HepG2 (cell line): ENCODE results near the gene SPRN. TPM values are rescaled to one million over a fixed set of nuclear protein-coding genes. Genes with fewer than 3 reads are reported as not detected.

Source experiments
- ATAC-seq: fragments of 200-7000 bp; cut with Tn5 transposase; 3 replicates; pipeline ENCODE4 v1.9.1; 2020; ENCODE audit warnings: mild to moderate bottlenecking, moderate library complexity
- BruUV-seq: library from RNA; stranded (reverse); fragments of 400-500 nt; replicated peaks from 2 replicates; lab custom pipeline; 2021; lab: Mats Ljungman, UMichigan
- CTCF ChIA-PET: fragments of 300-600 bp; formaldehyde crosslinking; extraction: SDS; loops from one replicate; lab custom pipeline; 2021; ENCODE audit warnings: low total read pairs, inconsistent platforms, low intra/inter-chr PET ratio; lab: Yijun Ruan, JAX
- POLR2A ChIA-PET: fragments of 350-600 bp; sonication (Branson Sonifier 250); formaldehyde crosslinking; loops from one replicate; lab custom pipeline; 2020; ENCODE audit warnings: antibody characterized with exemption, inconsistent platforms; lab: Yijun Ruan, JAX
- DNase-seq: peaks from one replicate; pipeline ENCODE4 v3.0.0-alpha.2; 2015; ENCODE audit warnings: low spot score
- FAIRE-seq: peaks from 3 replicates; lab custom pipeline; 2011; peaks lifted over from hg19 to GRCh38; lab: Jason Lieb, UNC
- H2AFZ ChIP-seq: one replicate; pipeline ENCODE4 v1.6.1; 2011; ENCODE audit warnings: low read length, inconsistent platforms
- H3K27ac ChIP-seq: fragments of 300-600 bp; 3 replicates; pipeline ENCODE4 v1.8.0; 2011; ENCODE audit warnings: mixed run types, mild to moderate bottlenecking, mixed read lengths, low read length, inconsistent platforms; ENCODE audit not compliant: insufficient read depth; ENCODE audit errors: extremely low read length
- H3K27me3 ChIP-seq, 2 experiments: fragments of 200-600 bp in 1 of 2; 2 replicates in 1 of 2; 3 replicates in 1 of 2; pipeline versions ENCODE4 v1.6.0 to v1.8.0; 2011; ENCODE audit warnings: low read length in 2 of 2, mild to moderate bottlenecking in 2 of 2, moderate library complexity in 2 of 2, inconsistent platforms in 1 of 2; ENCODE audit not compliant: insufficient read depth in 2 of 2, control insufficient read depth in 1 of 2
- H3K36me3 ChIP-seq, 2 experiments: fragments of 200-600 bp in 1 of 2; replicated peaks in 1 of 2; 2 replicates in 1 of 2; 3 replicates in 1 of 2; pipeline versions ENCODE4 v1.5.1 to v1.8.0; 2011; ENCODE audit warnings: low read length in 2 of 2, inconsistent platforms in 1 of 2; ENCODE audit not compliant: insufficient read depth in 2 of 2, control insufficient read depth in 1 of 2
- H3K4me1 ChIP-seq: 2 replicates; pipeline ENCODE4 v1.5.1; 2012; ENCODE audit warnings: low read length, inconsistent platforms; ENCODE audit not compliant: insufficient read depth
- H3K4me2 ChIP-seq: 2 replicates; pipeline ENCODE4 v1.6.0; 2011; ENCODE audit warnings: low read depth, low read length, inconsistent platforms
- H3K4me3 ChIP-seq, 3 experiments: fragments of 200-600 bp in 1 of 3; sonication (generic), shearing (Covaris generic) in 1 of 3; replicated peaks in 1 of 3; 2 replicates each; pipeline ENCODE4 v1.5.1; 2011 to 2016; ENCODE audit warnings: low read length in 3 of 3, inconsistent platforms in 2 of 3, low read depth in 2 of 3, mild to moderate bottlenecking in 2 of 3, control low read depth in 1 of 3, mixed read lengths in 1 of 3; ENCODE audit not compliant: insufficient read depth in 1 of 3
- H3K79me2 ChIP-seq: one replicate; pipeline ENCODE4 v1.6.1; 2011; ENCODE audit warnings: low read length, inconsistent platforms; ENCODE audit not compliant: insufficient read depth
- H3K9ac ChIP-seq: 2 replicates; pipeline ENCODE4 v1.6.0; 2011; ENCODE audit warnings: mild to moderate bottlenecking, low read depth, low read length, inconsistent platforms; ENCODE audit not compliant: insufficient read depth
- H3K9me3 ChIP-seq: 2 replicates; pipeline ENCODE4 v1.5.1; 2012; ENCODE audit warnings: mild to moderate bottlenecking, low read length
- H4K20me1 ChIP-seq: 2 replicates; pipeline ENCODE4 v1.6.0; 2011; ENCODE audit warnings: inconsistent platforms, mild to moderate bottlenecking, low read length, moderate library complexity; ENCODE audit not compliant: insufficient read depth
- HNF4G ChIP-seq, 2 experiments: sonication (generic) in 1 of 2; formaldehyde crosslinking in 1 of 2; IDR thresholded peaks; 2 replicates each; pipeline versions ENCODE4 v1.4.0 to v1.6.1; 2011 to 2020; ENCODE audit warnings: borderline replicate concordance in 2 of 2, low read depth in 2 of 2, mild to moderate bottlenecking in 2 of 2, low read length in 1 of 2, missing genetic modification reagents in 1 of 2, moderate library complexity in 1 of 2
- KDM5A ChIP-seq: fragments of 200-600 bp; sonication (generic); IDR thresholded peaks from 2 replicates; pipeline ENCODE4 v1.7.0; 2018; ENCODE audit warnings: antibody characterized with exemption, mild to moderate bottlenecking, low read length, borderline replicate concordance
- MEIS2 ChIP-seq: sonication (generic); formaldehyde crosslinking; IDR thresholded peaks from 2 replicates; pipeline ENCODE4 v1.9.0; 2021; ENCODE audit warnings: mild to moderate bottlenecking, missing genetic modification reagents
- MTF2 ChIP-seq: sonication (generic); formaldehyde crosslinking; IDR thresholded peaks from 2 replicates; pipeline ENCODE4 v1.5.0; 2020; ENCODE audit warnings: missing genetic modification reagents, borderline replicate concordance
- POLR2AphosphoS2 ChIP-seq: IDR thresholded peaks from 2 replicates; pipeline ENCODE4 v1.6.1; 2011; ENCODE audit warnings: low read depth, low read length, improper control_type of control experiment
- POLR2G ChIP-seq: fragments of 200-400 bp; formaldehyde crosslinking; IDR thresholded peaks from 2 replicates; pipeline ENCODE4 v1.6.1; 2018; ENCODE audit warnings: mild to moderate bottlenecking, low read depth, low read length, moderate library complexity
- PRPF4 ChIP-seq: fragments of 200-400 bp; formaldehyde crosslinking; IDR thresholded peaks from 2 replicates; pipeline ENCODE4 v1.6.1; 2016; ENCODE audit warnings: low read length, low read depth; ENCODE audit not compliant: poor library complexity, severe bottlenecking
- SNAPC2 ChIP-seq: sonication (generic); formaldehyde crosslinking; IDR thresholded peaks from 2 replicates; pipeline ENCODE4 v1.8.1; 2022; ENCODE audit warnings: mild to moderate bottlenecking, missing genetic modification reagents
- TIGD3 ChIP-seq: sonication (generic); formaldehyde crosslinking; IDR thresholded peaks from 2 replicates; pipeline ENCODE4 v1.5.1; 2020; ENCODE audit warnings: mild to moderate bottlenecking, missing genetic modification reagents, borderline replicate concordance
- TOPORS ChIP-seq: sonication (generic); formaldehyde crosslinking; IDR thresholded peaks from 2 replicates; pipeline ENCODE4 v1.8.0; 2023; ENCODE audit warnings: mild to moderate bottlenecking, missing genetic modification reagents
- ZFP41 ChIP-seq: sonication (generic); formaldehyde crosslinking; IDR thresholded peaks from 2 replicates; pipeline ENCODE4 v1.4.0; 2020; ENCODE audit warnings: mild to moderate bottlenecking, missing genetic modification reagents, borderline replicate concordance
- ZNF513 ChIP-seq: sonication (generic); formaldehyde crosslinking; conservative IDR thresholded peaks from 2 replicates; pipeline ENCODE4 v1.5.0; 2020; ENCODE audit warnings: missing genetic modification reagents
- ZNF570 ChIP-seq: sonication (generic); formaldehyde crosslinking; IDR thresholded peaks from 2 replicates; pipeline ENCODE4 v1.4.0; 2020; ENCODE audit warnings: mild to moderate bottlenecking, missing genetic modification reagents, borderline replicate concordance
- WGBS: methylation state at CpG from one replicate; pipeline ENCODE4 v1.1.6; 2017; ENCODE audit warnings: low lambda C conversion rate; 5-methylcytosine and 5-hydroxymethylcytosine counted together
- in situ Hi-C: cut with HindIII; loops from 2 replicates; pipeline ENCODE4 v1.10.0; 2017; ENCODE audit warnings: low pct_unique_long_range_greater_than_20kb; ENCODE audit not compliant: extremely low pct_ligation_motif_present
- intact Hi-C: fragments of 100-400 bp; cut with micrococcal nuclease; formaldehyde crosslinking; loops from one replicate; pipeline ENCODE4 v1.10.0; 2022; ENCODE audit not compliant: unreplicated experiment
- polyA plus RNA-seq, 8 experiments: library from polyadenylated mRNA; depleted of rRNA in 3 of 8; stranded (reverse) in 7 of 8; unstranded in 1 of 8; fragments of >200 nt; fragmentation: Illumina TruSeq in 4 of 8; extraction: Trizol in 4 of 8; gene quantifications; 2 replicates each; pipeline versions ENCODE4 v1.2.1 to v1.2.3, GENCODE V29; 2011 to 2016; ENCODE audit warnings: low read depth in 4 of 8, missing spikeins in 1 of 8, mixed read lengths in 1 of 8; ENCODE audit not compliant: insufficient read depth in 1 of 8
- total RNA-seq, 5 experiments: library from RNA; depleted of rRNA; stranded (reverse); fragments of >200 nt; fragmentation: Illumina TruSeq; extraction: Trizol; gene quantifications; 2 replicates each; pipeline ENCODE4 v1.2.3, GENCODE V29; 2016; ENCODE audit warnings: low read depth in 1 of 5
- TF ChIP-seq, protein P1 (sequence below): sonication (generic); formaldehyde crosslinking; IDR thresholded peaks from 2 replicates; pipeline ENCODE4 v1.4.0; 2020; ENCODE audit warnings: missing genetic modification reagents, borderline replicate concordance

SPRN gene
- total and polyA plus RNA-seq, 2 of the 13 experiments (the other 11 are each of a cell fraction or from before 2014, with no cell fraction given) = not detected

GRCh38 chr10:133455196-133455595 lies 30.8 kb upstream of the SPRN start (continued):
- no peak for TF ChIP-seq ZNF513

DNA sequence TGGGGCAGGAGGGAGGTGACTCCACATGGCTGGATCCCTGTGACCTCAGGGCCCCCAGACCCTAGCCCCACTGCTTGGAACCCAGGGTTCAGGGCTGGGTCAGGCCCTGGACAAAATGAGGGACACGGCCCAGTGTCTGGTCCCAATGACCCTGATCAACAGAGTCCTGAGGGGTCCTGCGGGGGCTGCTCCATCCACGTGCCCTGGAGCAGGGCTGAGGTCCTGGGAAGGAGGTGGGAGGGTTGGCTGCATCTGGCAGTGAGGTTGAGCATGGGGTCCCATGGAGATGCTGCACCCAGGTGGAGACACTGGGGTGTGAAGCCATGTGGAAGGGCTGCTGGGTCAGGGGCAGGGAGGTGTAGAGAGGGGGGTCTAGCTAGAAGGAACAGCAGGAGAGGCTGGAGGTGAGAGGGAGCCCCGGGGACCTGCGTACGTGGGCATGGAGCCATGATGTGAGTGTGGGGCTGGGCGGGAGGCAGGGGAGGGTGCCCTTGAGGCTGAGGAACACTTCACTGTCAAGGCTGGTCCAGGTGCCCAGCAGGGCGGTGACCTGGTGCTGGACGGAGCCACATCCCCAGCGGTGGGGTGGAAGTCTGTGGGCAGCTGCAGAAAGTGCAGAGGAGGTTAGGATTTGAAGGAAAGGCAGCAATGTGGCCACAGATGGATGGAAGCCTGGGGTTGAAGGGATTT lies 29.9 kb upstream of the SPRN start:
- no peaks in the 10 kb centered on the region for H3K36me3 ChIP-seq
- POLR2A ChIA-PET = no interaction called here
- in situ Hi-C loops = no loop called here
- CTCF ChIA-PET = no interaction called here
- no peak overlapping the region for H3K9ac ChIP-seq
- 41% methylated on average over 9 of the region's 10 CpGs for WGBS
- H3K79me2 ChIP-seq = no peaks in the 10 kb centered on the region
- H3K27ac ChIP-seq = no peak overlapping the region
- no peak for DNase-seq
- no TSS peak for BruUV-seq
- no peak overlapping the region for H3K4me2 ChIP-seq
- H4K20me1 ChIP-seq = no peaks in the 10 kb centered on the region
- no peaks in the 10 kb centered on the region for H3K9me3 ChIP-seq
- ATAC-seq = no peak
- no peak for FAIRE-seq
- no peak overlapping the region for H2AFZ ChIP-seq
- intact Hi-C loops = no loop called here
- H3K4me3 ChIP-seq = no peak overlapping the region
- H3K4me1 ChIP-seq = no peaks in the 10 kb centered on the region
- no peaks in the 10 kb centered on the region for H3K27me3 ChIP-seq
- TF ChIP-seq POLR2G = no peak
- TF ChIP-seq MEIS2 (CRISPR knock-in tag) = no peak
- no peak for TF ChIP-seq TIGD3 (CRISPR knock-in tag)
- TF ChIP-seq KDM5A = no peak
- no peak for TF ChIP-seq TOPORS (CRISPR knock-in tag)
- TF ChIP-seq ZFP41 (CRISPR knock-in tag) = no peak
- TF ChIP-seq SNAPC2 = no peak
- no peak for TF ChIP-seq MTF2
- no peak for TF ChIP-seq HNF4G (IDR thresholded peaks at IDR 0.05; ENCODE audit: borderline replicate concordance, low read depth, low read length)
- TF ChIP-seq HNF4G (CRISPR knock-in tag; IDR thresholded peaks at IDR 0.05; ENCODE audit: borderline replicate concordance, low read depth) = no peak
- TF ChIP-seq, protein P1, sequence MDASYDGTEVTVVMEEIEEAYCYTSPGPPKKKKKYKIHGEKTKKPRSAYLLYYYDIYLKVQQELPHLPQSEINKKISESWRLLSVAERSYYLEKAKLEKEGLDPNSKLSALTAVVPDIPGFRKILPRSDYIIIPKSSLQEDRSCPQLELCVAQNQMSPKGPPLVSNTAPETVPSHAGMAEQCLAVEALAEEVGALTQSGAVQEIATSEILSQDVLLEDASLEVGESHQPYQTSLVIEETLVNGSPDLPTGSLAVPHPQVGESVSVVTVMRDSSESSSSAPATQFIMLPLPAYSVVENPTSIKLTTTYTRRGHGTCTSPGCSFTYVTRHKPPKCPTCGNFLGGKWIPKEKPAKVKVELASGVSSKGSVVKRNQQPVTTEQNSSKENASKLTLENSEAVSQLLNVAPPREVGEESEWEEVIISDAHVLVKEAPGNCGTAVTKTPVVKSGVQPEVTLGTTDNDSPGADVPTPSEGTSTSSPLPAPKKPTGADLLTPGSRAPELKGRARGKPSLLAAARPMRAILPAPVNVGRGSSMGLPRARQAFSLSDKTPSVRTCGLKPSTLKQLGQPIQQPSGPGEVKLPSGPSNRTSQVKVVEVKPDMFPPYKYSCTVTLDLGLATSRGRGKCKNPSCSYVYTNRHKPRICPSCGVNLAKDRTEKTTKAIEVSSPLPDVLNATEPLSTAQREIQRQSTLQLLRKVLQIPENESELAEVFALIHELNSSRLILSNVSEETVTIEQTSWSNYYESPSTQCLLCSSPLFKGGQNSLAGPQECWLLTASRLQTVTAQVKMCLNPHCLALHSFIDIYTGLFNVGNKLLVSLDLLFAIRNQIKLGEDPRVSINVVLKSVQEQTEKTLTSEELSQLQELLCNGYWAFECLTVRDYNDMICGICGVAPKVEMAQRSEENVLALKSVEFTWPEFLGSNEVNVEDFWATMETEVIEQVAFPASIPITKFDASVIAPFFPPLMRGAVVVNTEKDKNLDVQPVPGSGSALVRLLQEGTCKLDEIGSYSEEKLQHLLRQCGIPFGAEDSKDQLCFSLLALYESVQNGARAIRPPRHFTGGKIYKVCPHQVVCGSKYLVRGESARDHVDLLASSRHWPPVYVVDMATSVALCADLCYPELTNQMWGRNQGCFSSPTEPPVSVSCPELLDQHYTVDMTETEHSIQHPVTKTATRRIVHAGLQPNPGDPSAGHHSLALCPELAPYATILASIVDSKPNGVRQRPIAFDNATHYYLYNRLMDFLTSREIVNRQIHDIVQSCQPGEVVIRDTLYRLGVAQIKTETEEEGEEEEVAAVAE = no peak
- TF ChIP-seq ZNF570 = no peak
- TF ChIP-seq POLR2AphosphoS2 = no peak
- TF ChIP-seq PRPF4 = no peak
